SK-N-SH treated with all-trans-retinoic acid at 6 μM for 48 hours (cell line): ENCODE results near the gene SLC35B2.

Experiments used
- BACH2 ChIP-seq: fragments of 250-450 bp; sonication (Bioruptor Pico); IDR thresholded peaks from 2 replicates; pipeline ENCODE4 v1.9.0; 2021; ENCODE audit warnings: mild to moderate bottlenecking, borderline replicate concordance
- ISL1 ChIP-seq: fragments of 250-450 bp; sonication (Bioruptor Pico); IDR thresholded peaks from 2 replicates; pipeline ENCODE4 v2.1.2; 2022; ENCODE audit warnings: mild to moderate bottlenecking, moderate library complexity
- OSR1 ChIP-seq: fragments of 250-450 bp; sonication (Bioruptor Pico); IDR thresholded peaks from 2 replicates; pipeline ENCODE4 v1.8.0; 2022; ENCODE audit warnings: moderate library complexity, mild to moderate bottlenecking, inconsistent platforms
- PATZ1 ChIP-seq: fragments of 250-450 bp; sonication (Bioruptor Pico); IDR thresholded peaks from 2 replicates; pipeline ENCODE4 v1.8.0; 2020; ENCODE audit warnings: mild to moderate bottlenecking, moderate library complexity, borderline replicate concordance
- RARB ChIP-seq: fragments of 250-450 bp; sonication (Bioruptor Pico); IDR thresholded peaks from 2 replicates; pipeline ENCODE4 v1.8.0; 2021; ENCODE audit warnings: mild to moderate bottlenecking, moderate library complexity
- TCF4 ChIP-seq: fragments of 250-450 bp; sonication (Bioruptor Pico); IDR thresholded peaks from 2 replicates; pipeline ENCODE4 v1.8.0; 2021; ENCODE audit warnings: mild to moderate bottlenecking, moderate library complexity, borderline replicate concordance
- TOX ChIP-seq: fragments of 250-450 bp; sonication (Bioruptor Pico); IDR thresholded peaks from 2 replicates; pipeline ENCODE4 v1.8.0; 2021; ENCODE audit warnings: mild to moderate bottlenecking, moderate library complexity, borderline replicate concordance
- TSHZ2 ChIP-seq: fragments of 250-450 bp; sonication (Bioruptor Pico); IDR thresholded peaks from 2 replicates; pipeline ENCODE4 v1.5.0; 2020; ENCODE audit warnings: mild to moderate bottlenecking, moderate library complexity
- ZC3H10 ChIP-seq: fragments of 250-450 bp; sonication (Bioruptor Pico); IDR thresholded peaks from 2 replicates; pipeline ENCODE4 v1.5.1; 2021; ENCODE audit warnings: mild to moderate bottlenecking, moderate library complexity
- ZFP30 ChIP-seq: fragments of 450-650 bp; formaldehyde crosslinking; IDR thresholded peaks from 2 replicates; pipeline ENCODE4 v1.5.0; 2022; ENCODE audit warnings: mild to moderate bottlenecking, moderate library complexity
- ZNF565 ChIP-seq: fragments of 450-650 bp; formaldehyde crosslinking; conservative IDR thresholded peaks from 2 replicates; pipeline ENCODE4 v1.5.0; 2020; ENCODE audit warnings: low read depth, mild to moderate bottlenecking, moderate library complexity
- ZNF70 ChIP-seq: fragments of 450-650 bp; formaldehyde crosslinking; IDR thresholded peaks from 2 replicates; pipeline ENCODE4 v1.5.0; 2020; ENCODE audit warnings: mild to moderate bottlenecking, moderate library complexity
- TF ChIP-seq, protein P1 (sequence below): fragments of 250-450 bp; sonication (Bioruptor Pico); IDR thresholded peaks from 2 replicates; pipeline ENCODE4 v1.5.1; 2020; ENCODE audit warnings: low read depth, mild to moderate bottlenecking, moderate library complexity
- TF ChIP-seq, protein P2 (sequence below): fragments of 250-450 bp; sonication (Bioruptor Pico); IDR thresholded peaks from 2 replicates; pipeline ENCODE4 v1.8.0; 2021; ENCODE audit warnings: low read depth, mild to moderate bottlenecking, moderate library complexity, borderline replicate concordance

DNA sequence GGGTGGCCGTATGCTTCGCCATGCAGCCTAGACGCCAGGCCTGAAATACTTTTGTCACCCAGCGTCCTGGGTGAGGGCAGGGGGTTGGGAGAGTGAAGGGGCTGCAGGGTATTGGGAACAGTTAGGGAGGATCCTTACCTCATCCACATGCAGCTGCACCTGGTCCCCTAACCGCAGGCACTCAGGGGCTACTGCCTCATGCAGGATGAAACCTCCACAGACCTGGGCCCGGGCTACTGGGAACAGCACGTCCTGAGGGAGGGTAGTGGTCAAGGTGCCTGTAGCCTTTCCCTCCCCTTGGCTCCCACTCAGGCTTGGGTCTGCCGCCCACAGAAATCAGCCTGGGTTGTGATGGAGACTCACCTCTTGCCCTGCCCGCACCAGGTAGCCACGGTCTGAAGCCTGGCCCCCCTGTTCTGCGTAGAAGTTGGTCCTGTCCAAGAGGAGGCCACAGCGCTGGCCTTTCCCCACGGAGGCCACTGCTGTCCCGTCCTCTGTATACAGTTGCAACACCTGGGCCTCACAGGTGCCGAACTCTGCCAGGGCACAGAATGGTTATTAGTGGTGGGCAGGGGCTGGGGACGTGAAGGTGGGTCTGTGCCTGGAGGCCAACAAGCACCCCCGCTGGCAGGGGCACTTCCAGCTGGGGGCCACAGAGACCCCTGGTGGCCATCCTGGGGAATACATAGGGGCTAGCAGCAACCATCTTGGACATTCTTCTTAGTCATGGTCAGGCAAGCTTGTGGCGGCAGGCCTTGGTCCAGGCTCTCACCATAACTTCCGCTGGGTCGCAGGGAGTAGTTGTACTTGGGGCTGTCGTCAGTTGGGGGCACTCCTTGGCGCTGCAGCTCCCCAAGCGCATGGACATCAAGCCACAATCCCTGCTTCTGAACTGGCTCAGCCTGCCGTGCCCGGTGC lies 47.2 kb upstream of the SLC35B2 start:
- TF ChIP-seq OSR1 (CRISPR knock-in tag) (no peak), ISL1 (CRISPR knock-in tag) (no peak), ZNF70 (no peak), TCF4 (CRISPR knock-in tag) (no peak), BACH2 (CRISPR knock-in tag) (no peak), RARB (CRISPR knock-in tag) (no peak), PATZ1 (no peak), ZC3H10 (CRISPR knock-in tag) (no peak), TSHZ2 (CRISPR knock-in tag) (no peak), ZFP30 (CRISPR knock-in tag) (no peak), ZNF565 (CRISPR knock-in tag) (no peak), TOX (no peak)
- TF ChIP-seq, protein P1, sequence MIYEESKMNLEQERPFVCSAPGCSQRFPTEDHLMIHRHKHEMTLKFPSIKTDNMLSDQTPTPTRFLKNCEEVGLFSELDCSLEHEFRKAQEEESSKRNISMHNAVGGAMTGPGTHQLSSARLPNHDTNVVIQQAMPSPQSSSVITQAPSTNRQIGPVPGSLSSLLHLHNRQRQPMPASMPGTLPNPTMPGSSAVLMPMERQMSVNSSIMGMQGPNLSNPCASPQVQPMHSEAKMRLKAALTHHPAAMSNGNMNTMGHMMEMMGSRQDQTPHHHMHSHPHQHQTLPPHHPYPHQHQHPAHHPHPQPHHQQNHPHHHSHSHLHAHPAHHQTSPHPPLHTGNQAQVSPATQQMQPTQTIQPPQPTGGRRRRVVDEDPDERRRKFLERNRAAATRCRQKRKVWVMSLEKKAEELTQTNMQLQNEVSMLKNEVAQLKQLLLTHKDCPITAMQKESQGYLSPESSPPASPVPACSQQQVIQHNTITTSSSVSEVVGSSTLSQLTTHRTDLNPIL = no peak
- TF ChIP-seq, protein P2, sequence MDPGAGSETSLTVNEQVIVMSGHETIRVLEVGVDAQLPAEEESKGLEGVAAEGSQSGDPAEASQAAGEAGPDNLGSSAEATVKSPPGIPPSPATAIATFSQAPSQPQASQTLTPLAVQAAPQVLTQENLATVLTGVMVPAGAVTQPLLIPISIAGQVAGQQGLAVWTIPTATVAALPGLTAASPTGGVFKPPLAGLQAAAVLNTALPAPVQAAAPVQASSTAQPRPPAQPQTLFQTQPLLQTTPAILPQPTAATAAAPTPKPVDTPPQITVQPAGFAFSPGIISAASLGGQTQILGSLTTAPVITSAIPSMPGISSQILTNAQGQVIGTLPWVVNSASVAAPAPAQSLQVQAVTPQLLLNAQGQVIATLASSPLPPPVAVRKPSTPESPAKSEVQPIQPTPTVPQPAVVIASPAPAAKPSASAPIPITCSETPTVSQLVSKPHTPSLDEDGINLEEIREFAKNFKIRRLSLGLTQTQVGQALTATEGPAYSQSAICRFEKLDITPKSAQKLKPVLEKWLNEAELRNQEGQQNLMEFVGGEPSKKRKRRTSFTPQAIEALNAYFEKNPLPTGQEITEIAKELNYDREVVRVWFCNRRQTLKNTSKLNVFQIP (CRISPR knock-in tag) = no peak
